LNCaP clone FGC (cell line): ENCODE data around the gene SPON1.

Source experiments
- DNase-seq: peaks from one replicate; pipeline ENCODE4 v3.0.0-alpha.2; 2011; ENCODE audit warnings: low read depth
- H3K4me3 ChIP-seq: 2 replicates; pipeline ENCODE4 v1.5.1; 2011; ENCODE audit warnings: mild to moderate bottlenecking, low read depth, low read length, control low read depth
- TF ChIP-seq, protein P1 (sequence below): IDR thresholded peaks from 2 replicates; pipeline ENCODE4 v1.5.1; 2012; ENCODE audit warnings: mild to moderate bottlenecking; ENCODE audit not compliant: control insufficient read depth, insufficient read depth; ENCODE audit errors: extremely low read depth

The SPON1 gene

DNA sequence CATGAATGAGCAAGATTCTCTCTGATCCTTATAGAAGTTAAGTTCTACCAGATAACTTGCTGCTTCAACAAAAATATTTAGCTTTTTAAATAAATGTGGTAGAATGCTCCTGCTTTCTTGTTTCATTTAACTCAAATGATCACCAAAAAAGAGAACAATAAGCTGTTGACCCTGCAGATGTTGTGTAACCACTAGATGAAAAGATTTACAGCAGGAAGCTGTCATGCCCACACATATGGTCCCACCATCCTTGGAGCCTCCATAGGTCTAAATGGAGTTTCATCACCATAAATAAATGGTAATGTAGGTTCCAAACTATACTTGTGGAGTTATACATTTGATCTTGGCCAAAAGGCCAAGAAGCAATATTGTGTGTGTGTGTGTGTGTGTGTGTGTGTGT is 277.7 kb downstream of the SPON1 start:
- H3K4me3 ChIP-seq = no peak overlapping the region
- no peak for DNase-seq
- TF ChIP-seq, protein P1, sequence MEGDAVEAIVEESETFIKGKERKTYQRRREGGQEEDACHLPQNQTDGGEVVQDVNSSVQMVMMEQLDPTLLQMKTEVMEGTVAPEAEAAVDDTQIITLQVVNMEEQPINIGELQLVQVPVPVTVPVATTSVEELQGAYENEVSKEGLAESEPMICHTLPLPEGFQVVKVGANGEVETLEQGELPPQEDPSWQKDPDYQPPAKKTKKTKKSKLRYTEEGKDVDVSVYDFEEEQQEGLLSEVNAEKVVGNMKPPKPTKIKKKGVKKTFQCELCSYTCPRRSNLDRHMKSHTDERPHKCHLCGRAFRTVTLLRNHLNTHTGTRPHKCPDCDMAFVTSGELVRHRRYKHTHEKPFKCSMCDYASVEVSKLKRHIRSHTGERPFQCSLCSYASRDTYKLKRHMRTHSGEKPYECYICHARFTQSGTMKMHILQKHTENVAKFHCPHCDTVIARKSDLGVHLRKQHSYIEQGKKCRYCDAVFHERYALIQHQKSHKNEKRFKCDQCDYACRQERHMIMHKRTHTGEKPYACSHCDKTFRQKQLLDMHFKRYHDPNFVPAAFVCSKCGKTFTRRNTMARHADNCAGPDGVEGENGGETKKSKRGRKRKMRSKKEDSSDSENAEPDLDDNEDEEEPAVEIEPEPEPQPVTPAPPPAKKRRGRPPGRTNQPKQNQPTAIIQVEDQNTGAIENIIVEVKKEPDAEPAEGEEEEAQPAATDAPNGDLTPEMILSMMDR = no peak

GRCh38 chr11:14240951-14241350 is 278.4 kb downstream of the SPON1 start:
- no peak for DNase-seq
- H3K4me3 ChIP-seq = no peak overlapping the region
- TF ChIP-seq, protein P1 = no peak

DNA sequence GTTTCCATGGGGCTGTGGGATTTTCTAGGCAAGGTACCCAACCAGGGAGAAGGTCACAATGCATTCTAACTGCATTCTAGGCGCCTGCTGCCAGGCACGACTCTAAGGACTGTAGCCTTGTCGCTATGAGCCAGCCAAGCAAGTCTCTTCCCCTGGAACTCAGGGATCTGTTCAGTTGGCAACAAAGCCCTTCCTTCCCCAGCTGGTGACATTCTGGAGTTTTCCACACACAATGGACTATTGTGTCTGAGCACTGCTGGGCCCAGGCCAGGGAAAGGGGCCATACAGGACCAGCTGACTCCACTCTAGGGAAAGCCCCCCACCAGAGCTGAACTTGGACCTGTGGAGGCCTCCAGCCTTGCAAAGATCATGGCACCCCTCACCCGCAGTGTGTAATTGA is 279.7 kb downstream of the SPON1 start:
- no peak for DNase-seq
- TF ChIP-seq, protein P1 = no peak

GRCh38 chr11:14242733-14243132 is 280.2 kb downstream of the SPON1 start:
- TF ChIP-seq, protein P1 = no peak
- no peak overlapping the region for H3K4me3 ChIP-seq
- DNase-seq = no peak

More for the DNA sequence above, 279.7 kb downstream of the SPON1 start:
- no peak overlapping the region for H3K4me3 ChIP-seq

DNA sequence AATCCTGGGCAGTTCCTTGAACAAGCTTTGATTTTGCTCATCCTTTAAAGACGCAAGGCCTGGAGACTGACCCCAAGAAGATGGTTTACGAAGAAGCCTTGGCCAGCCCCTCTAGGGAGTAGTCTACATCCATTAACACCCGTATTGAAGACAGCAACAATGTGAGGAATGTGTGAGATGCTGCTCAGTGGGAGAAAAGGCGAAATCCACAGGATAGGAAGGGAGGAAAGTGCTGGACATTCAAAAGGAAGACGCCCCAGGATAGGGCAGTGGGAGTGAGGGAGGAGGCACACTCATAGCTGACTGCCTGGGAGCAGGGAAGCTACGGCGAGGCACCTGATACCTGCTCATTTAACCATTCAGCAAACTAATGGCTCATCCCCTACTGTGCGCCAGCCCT is 282.4 kb downstream of the SPON1 start:
- DNase-seq = no peak
- no peak overlapping the region for H3K4me3 ChIP-seq
- TF ChIP-seq, protein P1 = no peak

DNA sequence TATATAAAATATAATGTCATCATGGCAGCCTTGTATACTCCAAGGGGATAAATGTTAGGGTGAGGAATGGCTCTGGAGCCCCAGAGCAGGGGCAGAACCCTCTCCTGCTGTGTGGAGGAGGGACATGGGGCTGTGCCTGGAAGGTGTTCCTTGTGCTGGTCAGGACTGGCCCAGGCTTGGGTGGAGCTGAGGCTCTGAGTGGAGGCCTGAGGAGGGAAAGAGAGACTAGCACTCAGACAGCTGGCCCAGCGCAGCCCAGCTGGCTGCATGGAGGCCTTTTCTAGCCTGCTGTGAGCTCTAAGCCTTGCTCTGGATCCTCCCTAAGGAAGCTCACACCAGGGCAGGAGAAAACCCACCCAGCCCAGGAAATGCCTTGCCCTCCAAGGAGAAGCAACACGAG is 282.9 kb downstream of the SPON1 start:
- no peak overlapping the region for H3K4me3 ChIP-seq
- TF ChIP-seq, protein P1 = no peak
- DNase-seq = no peak

DNA sequence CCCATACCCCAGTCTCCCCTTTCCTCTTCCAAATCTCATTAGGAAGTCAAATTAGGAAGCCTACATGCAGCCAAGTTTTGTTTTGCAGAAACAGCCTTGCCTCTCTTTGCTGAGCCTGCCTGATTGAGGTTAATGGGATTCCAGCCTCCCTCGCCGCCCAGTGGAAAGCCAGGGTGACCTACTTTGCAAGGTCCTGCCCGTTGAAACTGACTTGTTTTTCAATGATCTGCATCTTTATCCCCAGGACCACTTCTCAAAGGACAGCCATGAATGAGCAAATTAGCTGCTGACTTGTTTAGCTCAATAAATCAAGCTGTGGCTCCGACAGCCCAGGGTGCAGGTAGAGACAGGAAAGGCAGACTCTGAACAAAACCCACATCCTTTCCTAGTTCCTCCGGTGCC is 286.1 kb downstream of the SPON1 start:
- no peak for DNase-seq
- no peak overlapping the region for H3K4me3 ChIP-seq
- TF ChIP-seq, protein P1 = peak; percentile 14; the same call in 1 of the 2 replicates
